GM23338 (cell line): ENCODE data around the gene SLC8A1.

Source experiments
- CREB1 ChIP-seq: fragments of 250-450 bp; sonication (Bioruptor Pico); IDR thresholded peaks from 2 replicates; pipeline ENCODE4 v1.5.0; 2020; ENCODE audit warnings: low read depth, mild to moderate bottlenecking, moderate library complexity
- EZH2 ChIP-seq: fragments of 200-600 bp; sonication (generic); IDR thresholded peaks from one replicate; pipeline ENCODE4 v1.8.0; 2017; ENCODE audit warnings: antibody characterized with exemption, mild to moderate bottlenecking, low read depth; ENCODE audit not compliant: unreplicated experiment
- EZH2phosphoT487 ChIP-seq: fragments of 200-600 bp; sonication (generic); IDR thresholded peaks from one replicate; pipeline ENCODE4 v1.8.1; 2018; ENCODE audit warnings: antibody characterized with exemption; ENCODE audit not compliant: unreplicated experiment
- POLR2AphosphoS5 ChIP-seq: IDR thresholded peaks from 2 replicates; pipeline ENCODE4 v1.6.1; 2016; ENCODE audit warnings: antibody characterized with exemption, low read depth
- TF ChIP-seq, protein P1 (sequence below), 2 experiments: fragments of 200-600 bp in 1 of 2; sonication (generic) in 1 of 2; conservative IDR thresholded peaks; 2 replicates each; pipeline versions ENCODE4 v1.5.1 to v1.6.1; 2016 to 2017; ENCODE audit warnings: antibody characterized with exemption in 2 of 2, low read depth in 2 of 2, mild to moderate bottlenecking in 2 of 2, moderate library complexity in 1 of 2
- TF ChIP-seq, protein P2 (sequence below): IDR thresholded peaks from one replicate; pipeline ENCODE4 v1.6.1; 2018; ENCODE audit warnings: antibody characterized with exemption; ENCODE audit not compliant: unreplicated experiment

DNA sequence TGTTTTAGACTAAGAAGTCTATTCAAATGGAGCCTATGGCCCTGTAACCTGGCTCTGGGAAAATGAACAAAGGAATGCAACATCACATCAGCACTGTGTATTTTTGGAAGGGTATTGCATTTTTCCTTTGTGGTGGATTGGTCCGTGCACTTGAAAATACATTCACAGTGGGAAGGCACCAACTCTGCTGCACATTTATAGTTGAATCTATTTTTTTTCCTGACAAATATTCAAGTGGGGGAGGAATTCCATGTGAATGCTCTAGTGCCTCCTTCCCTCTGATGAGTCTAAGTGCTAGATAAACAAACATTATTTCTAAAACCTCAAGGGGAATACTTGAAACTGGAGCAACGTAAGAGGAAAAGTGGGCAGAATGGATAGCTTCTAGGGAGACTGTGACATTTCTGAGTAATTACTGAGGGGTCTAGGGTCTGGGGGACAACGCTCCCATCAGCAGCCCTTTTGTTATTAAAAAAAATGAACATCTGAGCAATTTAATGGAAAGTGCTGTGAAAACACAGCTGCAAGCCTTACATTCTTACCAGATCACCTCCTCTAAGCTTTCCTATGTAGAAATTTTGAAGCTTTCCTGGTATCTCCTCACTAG, 208.2 kb downstream of the SLC8A1 start:
- TF ChIP-seq, protein P1, sequence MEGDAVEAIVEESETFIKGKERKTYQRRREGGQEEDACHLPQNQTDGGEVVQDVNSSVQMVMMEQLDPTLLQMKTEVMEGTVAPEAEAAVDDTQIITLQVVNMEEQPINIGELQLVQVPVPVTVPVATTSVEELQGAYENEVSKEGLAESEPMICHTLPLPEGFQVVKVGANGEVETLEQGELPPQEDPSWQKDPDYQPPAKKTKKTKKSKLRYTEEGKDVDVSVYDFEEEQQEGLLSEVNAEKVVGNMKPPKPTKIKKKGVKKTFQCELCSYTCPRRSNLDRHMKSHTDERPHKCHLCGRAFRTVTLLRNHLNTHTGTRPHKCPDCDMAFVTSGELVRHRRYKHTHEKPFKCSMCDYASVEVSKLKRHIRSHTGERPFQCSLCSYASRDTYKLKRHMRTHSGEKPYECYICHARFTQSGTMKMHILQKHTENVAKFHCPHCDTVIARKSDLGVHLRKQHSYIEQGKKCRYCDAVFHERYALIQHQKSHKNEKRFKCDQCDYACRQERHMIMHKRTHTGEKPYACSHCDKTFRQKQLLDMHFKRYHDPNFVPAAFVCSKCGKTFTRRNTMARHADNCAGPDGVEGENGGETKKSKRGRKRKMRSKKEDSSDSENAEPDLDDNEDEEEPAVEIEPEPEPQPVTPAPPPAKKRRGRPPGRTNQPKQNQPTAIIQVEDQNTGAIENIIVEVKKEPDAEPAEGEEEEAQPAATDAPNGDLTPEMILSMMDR (conservative IDR thresholded peaks at IDR 0.05; ENCODE audit: low read depth in 2 of 2): no peak
- TF ChIP-seq, protein P2, sequence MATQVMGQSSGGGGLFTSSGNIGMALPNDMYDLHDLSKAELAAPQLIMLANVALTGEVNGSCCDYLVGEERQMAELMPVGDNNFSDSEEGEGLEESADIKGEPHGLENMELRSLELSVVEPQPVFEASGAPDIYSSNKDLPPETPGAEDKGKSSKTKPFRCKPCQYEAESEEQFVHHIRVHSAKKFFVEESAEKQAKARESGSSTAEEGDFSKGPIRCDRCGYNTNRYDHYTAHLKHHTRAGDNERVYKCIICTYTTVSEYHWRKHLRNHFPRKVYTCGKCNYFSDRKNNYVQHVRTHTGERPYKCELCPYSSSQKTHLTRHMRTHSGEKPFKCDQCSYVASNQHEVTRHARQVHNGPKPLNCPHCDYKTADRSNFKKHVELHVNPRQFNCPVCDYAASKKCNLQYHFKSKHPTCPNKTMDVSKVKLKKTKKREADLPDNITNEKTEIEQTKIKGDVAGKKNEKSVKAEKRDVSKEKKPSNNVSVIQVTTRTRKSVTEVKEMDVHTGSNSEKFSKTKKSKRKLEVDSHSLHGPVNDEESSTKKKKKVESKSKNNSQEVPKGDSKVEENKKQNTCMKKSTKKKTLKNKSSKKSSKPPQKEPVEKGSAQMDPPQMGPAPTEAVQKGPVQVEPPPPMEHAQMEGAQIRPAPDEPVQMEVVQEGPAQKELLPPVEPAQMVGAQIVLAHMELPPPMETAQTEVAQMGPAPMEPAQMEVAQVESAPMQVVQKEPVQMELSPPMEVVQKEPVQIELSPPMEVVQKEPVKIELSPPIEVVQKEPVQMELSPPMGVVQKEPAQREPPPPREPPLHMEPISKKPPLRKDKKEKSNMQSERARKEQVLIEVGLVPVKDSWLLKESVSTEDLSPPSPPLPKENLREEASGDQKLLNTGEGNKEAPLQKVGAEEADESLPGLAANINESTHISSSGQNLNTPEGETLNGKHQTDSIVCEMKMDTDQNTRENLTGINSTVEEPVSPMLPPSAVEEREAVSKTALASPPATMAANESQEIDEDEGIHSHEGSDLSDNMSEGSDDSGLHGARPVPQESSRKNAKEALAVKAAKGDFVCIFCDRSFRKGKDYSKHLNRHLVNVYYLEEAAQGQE: no peak
- TF ChIP-seq POLR2AphosphoS5 (no peak), EZH2 (no peak), EZH2phosphoT487 (no peak), CREB1 (CRISPR knock-in tag) (no peak)
